MM.1S (cell line): ENCODE data around the gene GHRL.

ENCODE experiments used
- EZH2 ChIP-seq: fragments of 300-600 bp; sonication (generic); optimal IDR thresholded peaks from 2 replicates; pipeline ENCODE3; 2017; ENCODE audit warnings: low read depth, mild to moderate bottlenecking, antibody characterized with exemption, low read length, mixed read lengths
- EZH2phosphoT487 ChIP-seq: fragments of 300-600 bp; sonication (generic); IDR thresholded peaks from 2 replicates; pipeline ENCODE4 v1.6.1; 2018; ENCODE audit warnings: antibody characterized with exemption, low read length
- TF ChIP-seq, protein P1 (sequence below): fragments of 300-600 bp; sonication (generic); IDR thresholded peaks from 2 replicates; pipeline ENCODE4 v1.5.1; 2016; ENCODE audit warnings: antibody characterized with exemption, low read length, mixed read lengths

DNA sequence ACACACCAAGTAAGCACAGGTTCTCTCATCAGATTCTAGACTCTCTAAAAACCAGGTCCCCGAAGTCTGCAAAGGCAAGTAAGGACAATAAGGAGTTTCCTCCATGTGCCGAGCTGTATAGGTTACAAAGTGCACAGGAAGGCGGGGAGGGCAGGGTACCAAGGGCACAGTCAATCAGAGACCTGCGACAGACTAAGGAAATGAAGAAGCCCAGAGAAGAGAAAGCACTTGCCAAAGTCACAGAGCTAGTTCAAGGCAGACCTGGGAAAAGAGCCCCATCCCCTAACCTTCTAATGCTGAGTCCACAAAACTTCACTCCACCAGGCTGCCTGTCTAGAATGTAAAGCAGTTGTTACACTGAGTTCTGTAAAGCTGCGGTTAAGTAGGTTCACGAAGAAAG is 26.5 kb upstream of the GHRL start:
- TF ChIP-seq, protein P1, sequence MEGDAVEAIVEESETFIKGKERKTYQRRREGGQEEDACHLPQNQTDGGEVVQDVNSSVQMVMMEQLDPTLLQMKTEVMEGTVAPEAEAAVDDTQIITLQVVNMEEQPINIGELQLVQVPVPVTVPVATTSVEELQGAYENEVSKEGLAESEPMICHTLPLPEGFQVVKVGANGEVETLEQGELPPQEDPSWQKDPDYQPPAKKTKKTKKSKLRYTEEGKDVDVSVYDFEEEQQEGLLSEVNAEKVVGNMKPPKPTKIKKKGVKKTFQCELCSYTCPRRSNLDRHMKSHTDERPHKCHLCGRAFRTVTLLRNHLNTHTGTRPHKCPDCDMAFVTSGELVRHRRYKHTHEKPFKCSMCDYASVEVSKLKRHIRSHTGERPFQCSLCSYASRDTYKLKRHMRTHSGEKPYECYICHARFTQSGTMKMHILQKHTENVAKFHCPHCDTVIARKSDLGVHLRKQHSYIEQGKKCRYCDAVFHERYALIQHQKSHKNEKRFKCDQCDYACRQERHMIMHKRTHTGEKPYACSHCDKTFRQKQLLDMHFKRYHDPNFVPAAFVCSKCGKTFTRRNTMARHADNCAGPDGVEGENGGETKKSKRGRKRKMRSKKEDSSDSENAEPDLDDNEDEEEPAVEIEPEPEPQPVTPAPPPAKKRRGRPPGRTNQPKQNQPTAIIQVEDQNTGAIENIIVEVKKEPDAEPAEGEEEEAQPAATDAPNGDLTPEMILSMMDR: no peak
- no peak for TF ChIP-seq EZH2
- TF ChIP-seq EZH2phosphoT487: no peak
